Measurements from ENCODE around the gene ARHGAP6.

Gene ARHGAP6

GRCh38 chrX:11451151-11451550 is 214.6 kb downstream of the ARHGAP6 start:
- DNase-seq = no peak

DNA sequence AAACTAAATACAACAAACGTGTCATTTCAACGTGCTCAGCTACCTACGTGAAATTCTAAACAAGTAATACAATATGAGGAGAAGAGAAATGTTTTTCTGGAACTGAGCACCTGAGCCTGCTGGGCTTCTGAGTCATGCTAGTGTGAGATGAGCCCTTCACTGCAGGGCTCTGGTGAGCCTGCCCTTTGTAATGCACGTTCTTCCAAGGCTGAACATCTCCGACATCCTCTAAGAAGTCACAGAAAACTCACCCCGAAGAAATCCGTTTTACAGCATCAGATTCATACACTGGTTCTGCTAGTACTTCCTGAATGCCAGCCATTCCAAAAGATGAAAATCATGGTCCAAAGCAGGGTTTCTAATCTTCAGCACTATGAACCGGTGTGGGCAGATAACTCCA is 215.4 kb downstream of the ARHGAP6 start:
- DNase-seq = no peak

DNA sequence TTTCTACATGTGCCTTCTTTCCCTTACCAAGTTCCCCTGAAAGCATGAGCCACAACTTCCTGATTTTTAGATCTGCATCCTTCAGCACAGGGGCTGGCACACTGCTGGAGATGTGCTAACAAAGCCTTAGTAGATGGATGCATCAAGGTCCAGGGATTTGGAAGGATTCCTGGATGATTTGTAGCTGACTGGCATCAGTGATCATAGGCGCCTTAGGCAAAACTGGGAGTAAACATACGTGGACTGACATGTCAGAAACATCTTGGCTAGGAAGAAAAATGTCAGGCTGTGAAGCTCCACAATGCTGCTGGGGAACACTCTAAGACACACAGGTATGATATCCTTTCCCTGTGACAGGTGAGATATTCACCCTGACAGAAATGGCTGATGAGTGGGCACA is 216.1 kb downstream of the ARHGAP6 start:
- DNase-seq = no peak

DNA sequence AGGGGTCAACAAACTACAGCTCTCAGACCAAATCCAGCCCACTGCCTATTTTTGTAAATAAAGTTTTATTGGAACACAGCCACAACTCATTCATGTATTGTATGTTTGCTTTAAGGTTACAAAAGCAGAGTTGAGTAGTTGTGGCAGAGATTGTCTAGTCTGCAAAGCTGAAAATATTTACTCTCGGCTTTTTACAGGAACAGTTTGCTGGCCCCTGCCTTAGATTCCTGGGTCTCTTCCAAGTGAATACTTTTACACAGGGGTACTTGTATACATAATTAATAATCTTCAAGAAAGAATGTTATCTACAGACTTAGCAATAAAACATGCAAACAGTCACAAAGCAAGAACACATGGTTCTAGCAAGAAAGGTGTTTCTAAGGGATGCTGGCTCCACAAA is 218.3 kb downstream of the ARHGAP6 start:
- DNase-seq = no peak

GRCh38 chrX:11446949-11447348 is 218.8 kb downstream of the ARHGAP6 start:
- DNase-seq = no peak

GRCh38 chrX:11446336-11446735 is 219.4 kb downstream of the ARHGAP6 start:
- DNase-seq = no peak

- DNase-seq = no peak
Observed at GRCh38 chrX:11445540-11445939, 220.2 kb downstream of the ARHGAP6 start.

GRCh38 chrX:11444052-11444451 is 221.7 kb downstream of the ARHGAP6 start:
- no peak for DNase-seq

DNA sequence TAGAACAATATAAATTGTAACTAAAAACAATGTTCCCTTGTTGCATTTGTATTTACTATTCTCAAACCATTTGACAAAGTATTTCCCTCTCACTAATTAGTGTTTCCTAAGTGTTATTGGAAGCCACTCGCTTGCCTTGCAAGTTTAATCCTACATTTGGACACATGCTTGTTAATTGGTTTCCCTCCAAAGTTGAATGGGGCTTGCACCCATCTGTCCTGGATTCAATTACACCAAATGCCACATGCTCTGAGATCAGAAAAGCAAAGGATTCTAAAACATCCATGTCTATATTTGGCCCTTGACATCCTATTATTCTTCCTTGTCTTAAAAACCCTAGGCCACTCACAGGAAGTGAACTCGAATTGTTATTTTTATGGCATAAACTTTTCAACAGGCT is 225.9 kb downstream of the ARHGAP6 start:
- no peak for DNase-seq

DNA sequence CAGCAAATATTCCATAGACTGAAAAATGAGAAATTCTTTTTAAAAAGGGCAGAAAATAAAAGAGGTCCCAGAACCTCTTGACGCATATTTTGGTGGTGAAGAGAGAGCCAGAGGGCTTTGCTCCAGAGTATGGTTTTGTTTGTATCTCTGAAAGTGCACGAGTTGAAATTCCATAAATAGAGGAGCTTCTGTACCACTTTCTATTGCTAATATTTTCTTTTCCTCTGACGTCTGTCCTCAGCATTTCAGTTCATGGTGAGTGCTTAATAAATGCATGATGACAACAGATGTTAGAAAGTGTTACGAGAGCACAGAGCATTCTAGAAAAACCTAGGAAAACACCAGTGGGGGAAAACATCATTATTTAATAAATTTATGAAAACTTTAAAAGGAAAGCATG is 227.0 kb downstream of the ARHGAP6 start:
- DNase-seq = no peak

DNA sequence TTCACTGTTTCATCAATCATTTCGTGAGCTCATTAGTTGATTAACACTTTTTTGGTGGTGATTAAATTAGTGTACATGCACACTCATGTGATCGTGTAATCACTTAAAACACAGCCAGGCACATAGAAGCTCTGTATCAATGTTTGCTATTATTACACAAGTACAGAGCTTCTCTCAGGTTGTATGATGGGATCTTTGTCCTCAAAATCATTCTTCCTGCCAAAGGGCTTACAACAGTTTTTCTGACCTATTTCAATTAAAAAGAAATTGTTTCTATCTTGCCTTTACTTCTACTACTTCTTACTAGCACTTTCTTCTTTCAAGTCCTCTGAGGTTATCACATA is 227.4 kb downstream of the ARHGAP6 start:
- DNase-seq = no peak

- DNase-seq = no peak
Observed at GRCh38 chrX:11437642-11438379, 227.9 kb downstream of the ARHGAP6 start.

GRCh38 chrX:11435568-11435967 is 230.2 kb downstream of the ARHGAP6 start:
- no peak for DNase-seq

DNA sequence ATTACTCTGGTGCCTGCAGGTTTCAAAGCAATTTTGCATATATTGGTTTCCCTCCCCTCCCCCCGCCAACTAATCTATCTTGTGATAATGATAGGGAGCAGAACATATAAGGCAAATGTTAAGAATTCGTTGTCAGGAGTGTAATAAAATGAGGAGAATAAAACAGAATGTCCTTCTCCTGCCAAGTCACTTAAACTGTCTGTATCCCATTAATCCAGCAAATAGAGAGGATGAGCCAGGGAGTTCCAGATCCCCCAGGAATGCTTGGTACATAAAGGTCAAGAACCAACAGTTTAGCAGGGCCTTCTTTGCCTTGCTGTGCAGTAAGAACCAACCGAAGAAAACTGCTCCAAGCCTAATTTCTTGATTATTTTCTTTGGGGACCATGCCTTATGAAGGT is 231.1 kb downstream of the ARHGAP6 start:
- DNase-seq = no peak

GRCh38 chrX:11431786-11432185 is 233.9 kb downstream of the ARHGAP6 start:
- no peak for DNase-seq

- DNase-seq = no peak
Observed at GRCh38 chrX:11430271-11430670, 235.4 kb downstream of the ARHGAP6 start.

GRCh38 chrX:11429538-11430085 is 236.1 kb downstream of the ARHGAP6 start:
- no peak for DNase-seq

- DNase-seq = no peak
Observed at GRCh38 chrX:11427453-11428071, 238.2 kb downstream of the ARHGAP6 start.

DNA sequence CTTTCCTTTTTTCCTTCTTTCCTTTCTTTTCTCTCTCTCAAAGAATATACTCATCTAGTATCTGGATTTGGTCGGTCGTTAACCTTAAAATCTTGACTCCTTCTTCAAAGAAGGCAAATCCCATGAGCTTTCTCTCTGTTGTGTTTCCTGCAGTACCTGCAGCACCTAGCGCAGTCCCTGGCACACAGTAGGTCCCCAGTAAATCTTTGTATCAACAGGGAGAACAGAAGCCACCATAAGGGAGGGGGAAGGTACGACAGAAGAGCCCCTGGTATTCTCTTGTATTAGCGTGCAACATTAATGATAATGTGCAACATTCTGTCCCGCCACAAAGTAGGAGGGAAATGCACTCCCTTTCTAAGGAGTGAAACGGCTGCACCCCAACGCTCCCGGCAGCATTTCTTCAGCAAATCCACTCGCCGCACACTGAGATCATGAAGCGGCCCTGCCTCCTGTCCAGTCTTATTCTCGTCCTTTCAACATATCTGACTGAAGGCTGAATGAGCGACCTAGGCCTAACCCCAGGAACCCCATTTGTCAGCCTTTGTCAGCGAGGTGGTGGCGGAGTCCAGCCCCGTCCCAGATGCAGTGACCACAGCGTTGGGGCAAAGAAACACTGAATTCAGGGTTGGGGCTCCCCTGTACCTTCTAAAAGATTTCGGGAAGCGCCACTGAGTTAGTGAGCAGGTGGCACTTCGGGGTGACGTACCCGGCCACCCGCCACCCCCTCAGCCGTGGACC is 238.8 kb downstream of the ARHGAP6 start:
- no peak for DNase-seq

DNA sequence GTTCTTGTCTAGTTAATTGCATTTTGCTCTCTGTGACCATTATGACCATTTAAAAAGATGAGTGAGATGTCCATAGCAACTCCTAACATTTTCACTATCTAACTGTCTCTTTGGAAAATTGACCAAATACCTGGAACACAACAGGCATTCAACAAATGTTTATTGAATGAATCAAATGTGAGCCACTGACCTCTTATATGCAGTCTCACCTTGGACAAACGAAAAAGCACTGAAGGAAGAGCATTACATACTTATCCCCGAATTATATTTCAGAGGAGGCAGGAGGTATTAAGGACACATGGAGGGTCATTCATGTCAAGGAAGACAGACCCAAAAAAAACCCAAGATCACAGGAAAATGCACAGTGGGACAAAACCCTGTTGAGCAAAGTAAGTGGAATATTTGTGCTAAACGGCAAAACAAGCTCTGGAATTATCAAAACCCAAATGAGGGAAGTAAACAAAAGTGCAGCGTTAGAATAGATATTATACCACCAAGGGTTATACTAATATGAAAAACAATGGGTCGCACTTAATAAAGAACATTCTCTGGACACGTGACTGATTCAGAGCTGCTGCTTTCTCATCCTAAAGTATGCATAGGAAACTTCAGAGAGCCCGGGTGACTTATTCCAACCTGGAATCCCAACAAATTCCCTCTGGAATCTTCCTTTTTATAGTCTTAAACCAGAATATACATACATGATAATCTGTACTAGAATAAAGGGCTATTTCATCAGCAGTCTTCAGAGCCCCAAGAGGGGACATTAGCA is 240.6 kb downstream of the ARHGAP6 start:
- DNase-seq = no peak

GRCh38 chrX:11423949-11424348 is 241.8 kb downstream of the ARHGAP6 start:
- DNase-seq = no peak

GRCh38 chrX:11423362-11423818 is 242.3 kb downstream of the ARHGAP6 start:
- no peak for DNase-seq

GRCh38 chrX:11422525-11422857 is 243.2 kb downstream of the ARHGAP6 start:
- DNase-seq = no peak
